Measurements from ENCODE around the gene KRTAP5-2. TPM values are rescaled to one million over a fixed set of nuclear protein-coding genes. Genes with fewer than 3 reads are reported as not detected.

The KRTAP5-2 gene
- total and polyA plus RNA-seq, 9 of the 15 experiments (the other 6 are each of a cell fraction or from before 2014, with no cell fraction given) = not detected

DNA sequence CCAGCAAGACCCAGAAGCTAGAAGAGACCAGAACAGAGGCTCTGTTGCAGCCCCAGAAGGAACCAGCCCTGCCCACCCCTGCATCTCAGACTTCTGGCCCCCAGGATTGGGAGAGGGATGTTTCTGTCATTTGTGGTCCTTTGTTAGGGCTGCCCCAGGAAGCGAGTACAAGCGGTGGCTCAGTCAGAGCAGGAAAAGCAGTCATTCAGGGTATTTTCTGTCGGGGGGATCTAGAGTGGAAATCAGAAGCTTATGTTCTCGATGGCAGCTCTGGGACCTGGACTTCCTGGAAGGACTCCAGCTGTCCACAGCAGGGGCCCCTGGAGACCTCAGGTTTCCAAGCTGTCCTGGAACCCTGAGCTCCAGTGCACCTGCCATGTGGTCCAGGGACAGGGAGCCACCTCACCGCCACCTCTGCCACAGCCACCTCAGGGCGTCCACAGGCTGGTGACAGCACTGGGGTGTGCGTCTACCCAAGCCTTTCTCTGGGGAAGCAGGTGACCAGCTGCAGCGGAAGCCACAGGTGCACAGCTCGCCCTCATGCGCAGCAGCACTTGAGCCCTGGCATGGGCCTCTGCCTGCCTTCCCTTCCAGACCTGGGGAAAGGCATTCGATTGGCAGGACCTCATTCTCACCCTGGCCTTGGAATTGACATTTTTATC lies 34.1 kb upstream of the KRTAP5-2 start:
- in situ Hi-C loops (cut with MboI) (no loop called here), intact Hi-C loops (cut with micrococcal nuclease) (no loop called here)
- Histone ChIP-seq H3K4me2 (ENCODE audit: insufficient read depth, low read length) (no peak overlapping the region), H3K9ac (ENCODE audit: insufficient read depth in 1 of 2, low read depth in 2 of 2, low read length in 2 of 2) (no peak overlapping the region), H3K27ac (ENCODE audit: extremely low read depth, low read depth, low read length) (no peak overlapping the region), H3K9me3 (replicated peaks; ENCODE audit: control insufficient read depth, insufficient read depth, low read depth, low read length) (no peaks in the 10 kb centered on the region), H3K9me1 (ENCODE audit: control insufficient read depth, insufficient read depth, low read length) (no peaks in the 10 kb centered on the region), H3K4me1 (replicated peaks in 1 of 2; ENCODE audit: control insufficient read depth in 2 of 2, insufficient read depth in 2 of 2, low read length in 2 of 2) (peaks cover 0 to 5% of the 10 kb centered on the region in 2 experiments; a peak in 1 of 5 replicates), H3K36me3 (ENCODE audit: control insufficient read depth, insufficient read depth, low read length) (no peaks in the 10 kb centered on the region), H4K20me1 (replicated peaks; ENCODE audit: control insufficient read depth, insufficient read depth, low read length) (peaks cover 7% of the 10 kb centered on the region), H3K4me3 (no peak overlapping the region), H3K79me2 (ENCODE audit: control insufficient read depth, insufficient read depth, low read length) (no peaks in the 10 kb centered on the region), H2AFZ (ENCODE audit: low read depth, low read length) (no peak overlapping the region), H3K27me3 (ENCODE audit: control insufficient read depth in 2 of 2, insufficient read depth in 2 of 2, low read length in 2 of 2) (peaks cover 16 to 68% of the 10 kb centered on the region in 2 experiments)
- ATAC-seq (no peak), FAIRE-seq (no peak), DNase-seq (ENCODE audit: extremely low read depth in 1 of 4, low spot score in 3 of 4) (no peak)
- ChIA-PET CTCF (ENCODE audit: low intra/inter-chr PET ratio) (no interaction called here), POLR2A (interaction anchor here (0.6 kb wide), 1 partner anchor 8 kb away, joined by 3 read pairs; no protein-coding TSS in a partner anchor)
- TF ChIP-seq NFYB (IDR thresholded peaks at IDR 0.05; ENCODE audit: extremely low read depth, insufficient read length) = no peak
- TF ChIP-seq IFI16 (CRISPR knock-in tag; IDR thresholded peaks at IDR 0.05) = no peak
- TF ChIP-seq RBM22 (IDR thresholded peaks at IDR 0.05; ENCODE audit: low read depth, low read length, poor library complexity, severe bottlenecking) = no peak
- WGBS (ENCODE audit: insufficient coverage, low coverage, missing lambda C conversion rate) = 0% methylated on average over 11 of the region's 11 CpGs
- no TSS peak for BruUV-seq (replicated peaks)

DNA sequence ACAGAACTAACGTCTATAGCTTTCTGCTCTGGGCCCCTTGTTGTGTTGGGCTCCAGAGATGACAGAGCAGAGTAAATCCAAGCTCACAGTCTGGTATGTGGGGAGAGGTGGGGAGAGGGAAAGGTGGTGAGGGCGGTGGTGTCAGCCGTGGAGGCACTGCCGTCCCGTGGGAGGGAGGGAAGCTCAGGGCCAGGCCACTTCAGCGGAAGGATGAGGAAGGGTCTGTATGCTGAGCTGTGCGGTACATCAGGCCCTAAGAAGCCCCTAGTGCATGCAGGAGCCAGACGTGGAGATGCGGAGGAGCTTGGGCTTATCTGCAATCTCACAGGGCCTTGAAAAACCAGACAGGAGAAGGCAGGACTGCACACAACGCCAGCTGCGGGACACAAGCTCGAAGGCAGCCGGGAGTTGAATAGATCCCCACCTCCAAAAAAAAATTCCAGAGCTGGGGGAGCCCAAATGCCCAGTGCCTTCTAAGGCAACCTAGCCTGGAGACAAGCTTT lies 33.0 kb upstream of the KRTAP5-2 start:
- no peak for ATAC-seq
- peaks cover 7% of the 10 kb centered on the region; the same call in 1 of the 2 replicates for H4K20me1 ChIP-seq (replicated peaks; ENCODE audit: control insufficient read depth, insufficient read depth, low read length)
- BruUV-seq (replicated peaks) = no TSS peak
- intact Hi-C loops (cut with micrococcal nuclease) = no loop called here
- no peak overlapping the region for H3K9ac ChIP-seq (ENCODE audit: insufficient read depth in 1 of 2, low read depth in 2 of 2, low read length in 2 of 2)
- ChIA-PET POLR2A (interaction anchor here (0.6 to 0.7 kb wide), 2 partner anchors 14 to 17 kb away, joined by 4 read pairs; no protein-coding TSS in a partner anchor), CTCF (ENCODE audit: low intra/inter-chr PET ratio) (no interaction called here)
- H3K9me1 ChIP-seq (ENCODE audit: control insufficient read depth, insufficient read depth, low read length) = no peaks in the 10 kb centered on the region
- in situ Hi-C loops (cut with MboI) = no loop called here
- peaks cover 0 to 5% of the 10 kb centered on the region in 2 experiments; a peak in 1 of 5 replicates for H3K4me1 ChIP-seq (replicated peaks in 1 of 2; ENCODE audit: control insufficient read depth in 2 of 2, insufficient read depth in 2 of 2, low read length in 2 of 2)
- FAIRE-seq = no peak
- no peak overlapping the region for H2AFZ ChIP-seq (ENCODE audit: low read depth, low read length)
- H3K4me3 ChIP-seq = no peak overlapping the region
- peaks cover 16 to 71% of the 10 kb centered on the region in 2 experiments for H3K27me3 ChIP-seq (ENCODE audit: control insufficient read depth in 2 of 2, insufficient read depth in 2 of 2, low read length in 2 of 2)
- no peak overlapping the region for H3K27ac ChIP-seq (ENCODE audit: extremely low read depth, low read depth, low read length)
- no peaks in the 10 kb centered on the region for H3K9me3 ChIP-seq (replicated peaks; ENCODE audit: control insufficient read depth, insufficient read depth, low read depth, low read length)
- no peaks in the 10 kb centered on the region for H3K36me3 ChIP-seq (ENCODE audit: control insufficient read depth, insufficient read depth, low read length)
- no peak overlapping the region for H3K4me2 ChIP-seq (ENCODE audit: insufficient read depth, low read length)
- DNase-seq (ENCODE audit: extremely low read depth in 1 of 4, low spot score in 3 of 4) = no peak
- WGBS (ENCODE audit: insufficient coverage, low coverage, missing lambda C conversion rate) = under 1% methylated on average over 13 of the region's 13 CpGs
- H3K79me2 ChIP-seq (ENCODE audit: control insufficient read depth, insufficient read depth, low read length) = no peaks in the 10 kb centered on the region
- TF ChIP-seq, protein P1, sequence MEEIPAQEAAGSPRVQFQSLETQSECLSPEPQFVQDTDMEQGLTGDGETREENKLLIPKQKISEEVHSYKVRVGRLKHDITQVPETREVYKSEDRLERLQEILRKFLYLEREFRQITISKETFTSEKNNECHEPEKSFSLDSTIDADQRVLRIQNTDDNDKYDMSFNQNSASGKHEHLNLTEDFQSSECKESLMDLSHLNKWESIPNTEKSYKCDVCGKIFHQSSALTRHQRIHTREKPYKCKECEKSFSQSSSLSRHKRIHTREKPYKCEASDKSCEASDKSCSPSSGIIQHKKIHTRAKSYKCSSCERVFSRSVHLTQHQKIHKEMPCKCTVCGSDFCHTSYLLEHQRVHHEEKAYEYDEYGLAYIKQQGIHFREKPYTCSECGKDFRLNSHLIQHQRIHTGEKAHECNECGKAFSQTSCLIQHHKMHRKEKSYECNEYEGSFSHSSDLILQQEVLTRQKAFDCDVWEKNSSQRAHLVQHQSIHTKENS (CRISPR knock-in tag; IDR thresholded peaks at IDR 0.05) = no peak
- TF ChIP-seq WHSC1 (IDR thresholded peaks at IDR 0.05; ENCODE audit: low read length) = no peak
- TF ChIP-seq, protein P2, sequence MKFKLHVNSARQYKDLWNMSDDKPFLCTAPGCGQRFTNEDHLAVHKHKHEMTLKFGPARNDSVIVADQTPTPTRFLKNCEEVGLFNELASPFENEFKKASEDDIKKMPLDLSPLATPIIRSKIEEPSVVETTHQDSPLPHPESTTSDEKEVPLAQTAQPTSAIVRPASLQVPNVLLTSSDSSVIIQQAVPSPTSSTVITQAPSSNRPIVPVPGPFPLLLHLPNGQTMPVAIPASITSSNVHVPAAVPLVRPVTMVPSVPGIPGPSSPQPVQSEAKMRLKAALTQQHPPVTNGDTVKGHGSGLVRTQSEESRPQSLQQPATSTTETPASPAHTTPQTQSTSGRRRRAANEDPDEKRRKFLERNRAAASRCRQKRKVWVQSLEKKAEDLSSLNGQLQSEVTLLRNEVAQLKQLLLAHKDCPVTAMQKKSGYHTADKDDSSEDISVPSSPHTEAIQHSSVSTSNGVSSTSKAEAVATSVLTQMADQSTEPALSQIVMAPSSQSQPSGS (CRISPR knock-in tag; IDR thresholded peaks at IDR 0.05) = no peak
- no peak for TF ChIP-seq MTF1 (CRISPR knock-in tag; IDR thresholded peaks at IDR 0.05; ENCODE audit: borderline replicate concordance)
- no peak for TF ChIP-seq ZZZ3 (IDR thresholded peaks at IDR 0.05)
- no peak for TF ChIP-seq NR4A1 (CRISPR knock-in tag; IDR thresholded peaks at IDR 0.05)
- no peak for TF ChIP-seq NR4A1 (tag; IDR thresholded peaks at IDR 0.05)
- TF ChIP-seq, protein P3, sequence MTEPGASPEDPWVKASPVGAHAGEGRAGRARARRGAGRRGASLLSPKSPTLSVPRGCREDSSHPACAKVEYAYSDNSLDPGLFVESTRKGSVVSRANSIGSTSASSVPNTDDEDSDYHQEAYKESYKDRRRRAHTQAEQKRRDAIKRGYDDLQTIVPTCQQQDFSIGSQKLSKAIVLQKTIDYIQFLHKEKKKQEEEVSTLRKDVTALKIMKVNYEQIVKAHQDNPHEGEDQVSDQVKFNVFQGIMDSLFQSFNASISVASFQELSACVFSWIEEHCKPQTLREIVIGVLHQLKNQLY (CRISPR knock-in tag; conservative IDR thresholded peaks at IDR 0.05) = no peak

All from K562 (cell line).